HG02884 (cell line): ENCODE data around the gene NIPBL.
"Not testable (repeated sequence)": the region's sequence is repeated elsewhere in the genome, so short reads cannot be mapped to it uniquely, and the experiment has no call there.

Experiments used
- ATAC-seq: cut with Tn5 transposase; IDR thresholded peaks from one replicate; pipeline ENCODE4 v1.9.1; 2021; ENCODE audit warnings: mild to moderate bottlenecking, moderate library complexity; ENCODE audit not compliant: unreplicated experiment

The NIPBL gene

DNA sequence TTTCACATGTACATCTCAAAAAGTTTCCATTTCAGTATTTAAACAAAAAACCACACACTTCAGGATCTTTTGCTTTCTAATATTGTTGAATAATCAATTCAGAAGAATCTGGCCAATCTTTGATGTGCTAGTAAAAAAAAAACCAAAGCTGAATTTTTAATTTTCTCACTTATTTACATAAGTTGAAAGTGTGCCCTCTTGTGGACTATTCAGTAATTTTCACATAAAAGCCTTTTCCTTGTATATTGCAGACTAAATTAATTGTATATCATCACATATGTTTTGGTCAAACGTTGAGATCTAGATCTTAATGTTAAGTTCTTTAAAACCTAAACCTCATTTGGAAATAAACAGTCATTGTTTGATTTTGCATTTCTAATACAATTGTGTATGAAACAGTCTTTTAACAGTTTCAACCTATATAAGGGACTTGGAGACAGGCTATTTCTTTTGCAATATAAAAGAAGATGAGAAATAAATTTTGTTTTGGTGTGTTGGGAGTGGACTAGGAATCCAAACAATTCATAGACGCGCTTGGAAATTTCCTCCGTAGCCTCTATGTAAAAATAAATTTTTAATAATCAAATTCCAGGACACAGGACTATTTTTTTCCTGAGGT lies 68.1 kb downstream of the NIPBL start:
- no peak for ATAC-seq

- ATAC-seq: no peak
These were observed 69.1 kb downstream of the NIPBL start for GRCh38 chr5:36945687-36946086.

- no peak for ATAC-seq
These were observed 69.5 kb downstream of the NIPBL start for GRCh38 chr5:36946101-36946500.

DNA sequence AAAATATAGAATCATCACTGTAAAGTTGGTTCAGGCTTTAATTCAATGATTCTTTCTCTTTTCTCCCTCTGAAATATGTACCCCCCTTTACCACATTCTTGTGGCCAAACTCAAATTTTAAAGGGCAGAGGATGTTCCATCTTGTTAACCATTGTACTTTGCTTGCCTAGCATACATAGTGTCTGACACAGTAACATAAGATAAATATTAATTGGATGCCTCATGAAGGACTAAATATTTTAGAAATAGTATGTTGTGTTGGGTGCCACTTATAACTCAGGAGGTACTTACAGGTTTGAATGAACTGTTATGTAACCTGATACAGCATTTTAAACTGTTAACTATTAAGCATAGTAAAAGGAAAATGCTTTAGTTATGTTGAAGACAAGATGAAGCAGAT lies 71.5 kb downstream of the NIPBL start:
- no peak for ATAC-seq

DNA sequence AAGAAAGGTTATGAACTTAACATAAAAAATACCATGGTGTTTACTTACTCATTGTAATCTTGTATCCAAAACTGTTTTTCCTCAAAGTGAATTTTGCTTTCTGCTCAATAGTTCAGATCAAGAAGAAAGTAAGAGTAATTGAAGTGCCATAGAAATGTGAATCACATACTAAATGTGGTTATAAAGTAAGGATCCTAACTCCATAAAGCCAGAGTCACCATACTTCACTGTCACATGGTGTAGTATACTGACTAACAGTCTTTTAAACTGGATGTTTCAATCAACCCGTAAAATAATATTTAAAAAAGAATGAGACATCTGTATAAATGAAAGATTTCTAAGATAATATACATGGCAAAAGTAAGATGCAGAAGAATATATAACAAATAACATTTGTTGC lies 72.1 kb downstream of the NIPBL start:
- no peak for ATAC-seq

DNA sequence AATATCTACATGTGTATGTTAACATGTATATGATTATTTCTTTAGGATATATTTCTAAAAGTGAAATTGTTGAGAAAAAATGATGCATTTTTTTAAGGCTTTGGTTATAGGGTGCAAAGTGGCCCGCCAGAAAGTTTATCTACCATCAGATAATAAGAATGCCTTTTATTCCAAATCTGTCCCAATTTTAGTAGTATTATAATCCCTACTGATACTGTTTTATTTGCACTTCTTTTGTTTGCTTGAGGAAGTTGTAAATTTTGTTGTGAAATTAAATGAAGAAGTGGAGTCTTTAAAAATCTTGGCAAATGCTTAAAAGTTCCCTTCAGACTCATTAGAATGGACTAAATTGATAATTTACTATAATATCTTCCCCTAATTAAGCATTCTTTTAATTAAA lies 73.0 kb downstream of the NIPBL start:
- no peak for ATAC-seq

GRCh38 chr5:36950586-36951457 lies 74.3 kb downstream of the NIPBL start:
- no peak for ATAC-seq

- no peak for ATAC-seq
These were observed 76.5 kb downstream of the NIPBL start for GRCh38 chr5:36953043-36953442.

DNA sequence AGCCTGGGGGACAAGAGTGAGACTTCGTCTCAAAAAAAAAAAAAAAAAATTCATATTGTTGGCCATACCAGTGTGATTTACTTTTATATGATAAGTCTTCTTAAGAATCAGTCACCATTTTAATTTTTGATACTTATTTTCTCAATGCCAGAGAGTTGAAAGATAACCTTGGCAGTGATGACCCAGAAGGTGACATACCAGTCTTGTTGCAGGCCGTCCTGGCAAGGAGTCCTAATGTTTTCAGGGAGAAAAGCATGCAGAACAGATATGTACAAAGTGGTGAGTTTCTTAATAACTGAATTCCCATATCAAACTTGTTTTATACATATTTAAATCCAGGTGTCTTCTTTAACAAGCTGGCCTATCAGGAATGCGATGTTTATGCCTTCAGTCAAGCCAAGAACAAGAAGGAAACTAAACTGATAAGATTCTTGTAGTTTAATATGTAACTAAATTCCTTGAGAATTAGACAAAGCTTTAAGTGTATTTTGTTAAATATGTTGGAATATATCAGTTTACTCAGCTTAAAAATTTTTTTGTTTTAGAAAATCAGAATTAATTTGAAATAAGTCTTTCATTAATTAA lies 81.5 kb downstream of the NIPBL start:
- ATAC-seq: no peak

GRCh38 chr5:36958612-36959011 lies 82.0 kb downstream of the NIPBL start:
- no peak for ATAC-seq

- no peak for ATAC-seq
These were observed 88.6 kb downstream of the NIPBL start for GRCh38 chr5:36965179-36965578.

DNA sequence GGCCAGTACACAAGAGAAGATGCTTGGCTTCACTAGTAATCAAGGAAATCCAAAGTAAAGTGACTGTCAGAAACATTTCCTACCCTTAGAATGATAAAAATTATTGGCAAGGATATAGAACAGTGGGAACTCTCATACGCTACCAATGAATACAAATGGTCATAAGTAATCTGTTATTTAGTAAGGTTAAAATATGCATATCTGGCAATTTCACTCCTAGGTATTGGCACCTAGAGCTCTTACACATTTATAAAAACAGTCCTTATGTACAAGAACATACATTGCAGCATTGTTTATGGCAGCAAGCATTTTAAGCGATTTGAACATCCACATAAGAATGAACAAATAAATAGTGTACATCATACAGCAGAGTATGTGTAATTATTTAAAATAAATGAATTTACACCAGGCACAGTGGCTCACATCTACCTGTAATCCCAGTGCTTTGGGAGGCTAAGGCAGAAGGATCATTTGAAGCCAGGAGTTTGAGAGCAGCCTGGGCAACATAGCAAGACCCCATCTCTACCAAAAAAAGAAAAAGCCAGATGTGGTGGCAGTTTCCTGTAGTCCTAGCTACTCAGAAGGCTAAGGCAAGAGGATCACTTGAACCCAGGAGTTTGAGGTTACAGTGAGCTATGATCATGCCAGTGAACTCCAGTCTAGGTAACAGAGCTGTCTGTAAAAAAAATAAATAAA lies 93.3 kb downstream of the NIPBL start:
- ATAC-seq: no peak

DNA sequence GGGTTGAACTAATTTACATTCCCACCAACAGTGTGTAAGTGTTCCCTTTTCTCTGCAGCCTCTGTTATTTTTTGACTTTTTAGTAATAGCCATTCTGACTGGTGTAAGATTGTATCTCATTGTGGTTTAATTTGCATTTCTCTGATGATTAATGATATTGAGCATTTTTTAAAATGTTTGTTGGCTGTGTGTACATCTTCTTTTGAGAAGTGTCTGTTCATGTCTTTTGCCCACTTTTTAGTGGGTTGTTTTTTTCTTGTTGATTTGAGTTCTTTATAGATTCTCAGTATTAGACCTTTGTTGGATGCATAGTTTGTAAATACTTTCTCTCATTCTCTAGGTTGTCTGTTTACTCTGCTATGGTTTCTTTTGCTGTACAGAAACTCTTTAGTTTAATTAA lies 101.6 kb downstream of the NIPBL start:
- no peak for ATAC-seq

GRCh38 chr5:36982146-36982545 lies 105.6 kb downstream of the NIPBL start:
- no peak for ATAC-seq

DNA sequence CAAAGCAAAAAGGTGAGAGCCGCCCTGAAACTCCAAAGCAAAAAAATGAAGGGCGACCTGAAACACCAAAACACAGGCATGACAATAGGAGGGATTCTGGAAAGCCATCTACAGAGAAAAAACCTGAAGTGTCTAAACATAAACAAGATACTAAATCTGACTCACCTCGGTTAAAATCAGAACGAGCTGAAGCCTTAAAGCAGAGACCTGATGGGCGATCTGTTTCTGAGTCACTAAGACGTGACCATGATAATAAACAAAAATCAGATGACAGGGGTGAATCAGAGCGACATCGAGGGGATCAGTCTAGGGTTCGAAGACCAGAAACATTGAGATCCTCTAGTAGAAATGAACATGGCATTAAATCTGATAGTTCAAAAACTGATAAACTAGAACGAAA lies 108.8 kb downstream of the NIPBL start:
- no peak for ATAC-seq

DNA sequence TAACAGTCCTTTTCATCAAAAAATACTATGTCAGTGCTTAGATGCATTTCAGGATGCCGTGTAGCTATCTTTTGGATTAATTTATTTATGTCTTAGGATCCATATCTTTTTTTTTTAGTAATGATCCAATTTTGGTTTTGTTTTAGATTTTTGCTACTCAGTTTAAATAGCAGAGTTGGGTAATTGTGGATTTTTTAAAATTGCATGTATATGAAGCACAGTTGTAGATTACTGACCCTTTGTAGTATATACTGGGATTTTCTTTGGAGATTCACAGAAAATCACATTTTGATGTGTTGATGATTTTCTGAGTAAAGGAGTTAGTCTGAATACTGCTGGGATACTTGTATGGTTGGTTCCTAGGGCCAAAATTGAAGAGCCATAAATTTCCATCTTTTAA lies 111.8 kb downstream of the NIPBL start:
- no peak for ATAC-seq

DNA sequence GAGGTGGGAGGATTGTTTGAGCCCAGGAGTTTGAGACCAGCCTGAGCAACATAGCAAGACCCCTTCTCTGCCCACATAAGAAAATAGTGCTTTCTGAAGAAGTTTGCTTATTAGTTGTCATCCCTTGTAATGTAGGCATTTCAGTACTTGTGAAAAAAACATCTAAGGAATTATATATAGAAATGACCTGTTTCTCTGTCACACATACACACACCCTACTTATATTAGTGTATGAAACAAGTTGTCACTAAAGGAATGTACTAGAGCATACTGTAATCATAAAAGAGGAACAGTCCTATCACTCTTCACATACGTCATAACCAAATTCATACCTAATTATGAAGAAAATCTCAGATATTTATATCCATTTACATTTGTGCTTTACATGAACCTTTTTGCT lies 122.0 kb downstream of the NIPBL start:
- ATAC-seq: no peak

- ATAC-seq: no peak
These were observed 125.7 kb downstream of the NIPBL start for GRCh38 chr5:37002176-37002751.

- no peak for ATAC-seq
These were observed 128.7 kb downstream of the NIPBL start for GRCh38 chr5:37005252-37005651.

DNA sequence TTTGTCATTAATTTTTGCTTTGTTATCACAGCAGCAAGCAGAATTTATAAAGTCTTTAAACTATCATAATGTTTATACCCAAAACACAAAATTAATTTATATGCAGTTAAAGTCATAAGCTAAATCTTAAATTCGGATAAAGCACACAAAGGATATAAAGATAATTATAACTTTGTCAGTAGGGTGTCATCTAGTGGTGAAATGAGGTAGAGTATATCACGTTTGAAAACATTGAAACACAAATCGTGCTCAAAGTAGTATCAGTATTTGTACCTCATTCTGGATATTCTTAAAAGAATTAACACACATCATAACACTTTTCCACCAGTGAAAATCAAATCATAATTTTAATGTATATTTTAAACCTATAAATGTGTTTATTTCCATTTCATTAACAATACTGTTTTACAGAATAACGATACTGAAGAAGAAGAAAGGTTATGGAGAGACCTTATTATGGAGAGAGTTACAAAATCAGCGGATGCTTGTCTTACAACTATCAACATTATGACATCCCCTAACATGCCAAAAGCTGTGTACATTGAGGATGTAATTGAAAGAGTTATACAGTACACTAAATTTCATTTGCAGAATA lies 129.5 kb downstream of the NIPBL start:
- no peak for ATAC-seq

DNA sequence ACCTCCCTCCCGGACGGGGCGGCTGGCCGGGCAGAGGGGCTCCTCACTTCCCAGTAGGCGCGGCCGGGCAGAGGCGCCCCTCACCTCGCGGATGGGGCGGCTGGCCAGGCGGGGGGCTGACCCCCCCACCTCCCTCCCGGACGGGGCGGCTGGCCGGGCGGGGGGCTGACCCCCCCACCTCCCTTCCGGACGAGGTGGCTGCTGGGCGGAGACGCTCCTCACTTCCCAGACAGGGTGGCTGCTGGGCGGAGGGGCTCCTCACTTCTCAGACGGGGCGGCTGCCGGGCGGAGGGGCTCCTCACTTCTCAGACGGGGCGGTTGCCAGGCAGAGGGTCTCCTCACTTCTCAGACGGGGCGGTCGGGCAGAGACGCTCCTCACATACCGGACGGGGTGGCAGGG lies 136.6 kb downstream of the NIPBL start:
- ATAC-seq: not testable (repeated sequence)
